DOHH2 (cell line): ENCODE results near the gene SNRNP40.
"Not testable (repeated sequence)": the region's sequence is repeated elsewhere in the genome, so short reads cannot be mapped to it uniquely, and the experiment has no call there.

Source experiments
- H3F3A ChIP-seq: fragments of 200-600 bp; sonication (generic), shearing (Covaris generic); 2 replicates; pipeline ENCODE4 v1.6.0; 2016; ENCODE audit warnings: antibody characterized with exemption, mild to moderate bottlenecking; ENCODE audit not compliant: control insufficient read depth, insufficient read depth
- H3K27ac ChIP-seq: fragments of 200-600 bp; sonication (generic); 2 replicates; pipeline ENCODE4 v1.5.1; 2014; ENCODE audit warnings: low read depth, mild to moderate bottlenecking, low read length, moderate library complexity
- H3K27me3 ChIP-seq: fragments of 200-600 bp; sonication (generic); 2 replicates; pipeline ENCODE4 v1.6.1; 2014; ENCODE audit warnings: mild to moderate bottlenecking, low read length, mixed read lengths; ENCODE audit not compliant: control insufficient read depth
- H3K36me3 ChIP-seq: fragments of 200-600 bp; sonication (generic); 2 replicates; pipeline ENCODE4 v1.6.1; 2014; ENCODE audit warnings: mild to moderate bottlenecking, low read length, moderate library complexity, mixed read lengths; ENCODE audit not compliant: control insufficient read depth
- H3K4me1 ChIP-seq: fragments of 200-600 bp; sonication (generic); 2 replicates; pipeline ENCODE4 v1.6.1; 2014; ENCODE audit warnings: mild to moderate bottlenecking, low read length, mixed read lengths; ENCODE audit not compliant: control insufficient read depth
- H3K4me2 ChIP-seq: fragments of 200-600 bp; sonication (generic); 2 replicates; pipeline ENCODE4 v1.6.0; 2014; ENCODE audit warnings: mild to moderate bottlenecking, low read length, moderate library complexity
- H3K4me3 ChIP-seq: fragments of 200-600 bp; sonication (generic); 2 replicates; pipeline ENCODE4 v1.5.1; 2014; ENCODE audit warnings: mild to moderate bottlenecking, low read length, mixed read lengths
- H3K79me2 ChIP-seq: fragments of 200-600 bp; sonication (generic); 2 replicates; pipeline ENCODE4 v1.6.1; 2014; ENCODE audit warnings: mild to moderate bottlenecking, low read length, mixed read lengths; ENCODE audit not compliant: control insufficient read depth
- H3K9me2 ChIP-seq: fragments of 200-600 bp; sonication (generic); replicated peaks from 2 replicates; pipeline ENCODE4 v1.6.1; 2014; ENCODE audit warnings: mild to moderate bottlenecking, low read length, mixed read lengths; ENCODE audit not compliant: control insufficient read depth
- H3K9me3 ChIP-seq: fragments of 200-600 bp; sonication (generic); 2 replicates; pipeline ENCODE4 v1.6.1; 2014; ENCODE audit warnings: antibody characterized with exemption, low read length, mixed read lengths; ENCODE audit not compliant: control insufficient read depth, insufficient read depth
- H4K20me1 ChIP-seq: fragments of 200-600 bp; sonication (generic); 2 replicates; pipeline ENCODE4 v1.6.0; 2014; ENCODE audit warnings: low read depth, mild to moderate bottlenecking, antibody characterized with exemption, low read length, moderate library complexity; ENCODE audit not compliant: control insufficient read depth, insufficient read depth
- EZH2phosphoT487 ChIP-seq: fragments of 200-600 bp; sonication (generic); IDR thresholded peaks from 2 replicates; pipeline ENCODE4 v1.6.1; 2017; ENCODE audit warnings: borderline replicate concordance, mild to moderate bottlenecking, antibody characterized with exemption, low read length, moderate library complexity, mixed read lengths
- TF ChIP-seq, protein P1 (sequence below): fragments of 200-600 bp; sonication (generic); IDR thresholded peaks from one replicate; pipeline ENCODE4 v1.5.1; 2014; ENCODE audit warnings: antibody characterized with exemption, mild to moderate bottlenecking, low read depth, low read length; ENCODE audit not compliant: poor library complexity, severe bottlenecking

SNRNP40 gene

GRCh38 chr1:31264790-31265386 is 31.7 kb downstream of the SNRNP40 start:
- Histone ChIP-seq H4K20me1 (no peaks in the 10 kb centered on the region), H3K79me2 (no peaks in the 10 kb centered on the region), H3K27ac (no peak overlapping the region), H3K36me3 (peaks cover 84% of the 10 kb centered on the region), H3K4me1 (no peaks in the 10 kb centered on the region), H3K9me3 (no peaks in the 10 kb centered on the region), H3K4me3 (no peak overlapping the region), H3K9me2 (no peaks in the 10 kb centered on the region), H3F3A (no peaks in the 10 kb centered on the region), H3K27me3 (no peaks in the 10 kb centered on the region), H3K4me2 (no peak overlapping the region)
- no peak for TF ChIP-seq EZH2phosphoT487
- TF ChIP-seq, protein P1, sequence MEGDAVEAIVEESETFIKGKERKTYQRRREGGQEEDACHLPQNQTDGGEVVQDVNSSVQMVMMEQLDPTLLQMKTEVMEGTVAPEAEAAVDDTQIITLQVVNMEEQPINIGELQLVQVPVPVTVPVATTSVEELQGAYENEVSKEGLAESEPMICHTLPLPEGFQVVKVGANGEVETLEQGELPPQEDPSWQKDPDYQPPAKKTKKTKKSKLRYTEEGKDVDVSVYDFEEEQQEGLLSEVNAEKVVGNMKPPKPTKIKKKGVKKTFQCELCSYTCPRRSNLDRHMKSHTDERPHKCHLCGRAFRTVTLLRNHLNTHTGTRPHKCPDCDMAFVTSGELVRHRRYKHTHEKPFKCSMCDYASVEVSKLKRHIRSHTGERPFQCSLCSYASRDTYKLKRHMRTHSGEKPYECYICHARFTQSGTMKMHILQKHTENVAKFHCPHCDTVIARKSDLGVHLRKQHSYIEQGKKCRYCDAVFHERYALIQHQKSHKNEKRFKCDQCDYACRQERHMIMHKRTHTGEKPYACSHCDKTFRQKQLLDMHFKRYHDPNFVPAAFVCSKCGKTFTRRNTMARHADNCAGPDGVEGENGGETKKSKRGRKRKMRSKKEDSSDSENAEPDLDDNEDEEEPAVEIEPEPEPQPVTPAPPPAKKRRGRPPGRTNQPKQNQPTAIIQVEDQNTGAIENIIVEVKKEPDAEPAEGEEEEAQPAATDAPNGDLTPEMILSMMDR, result no peak

GRCh38 chr1:31263408-31263807 is 33.2 kb downstream of the SNRNP40 start:
- no peaks in the 10 kb centered on the region for H3K4me1 ChIP-seq
- no peaks in the 10 kb centered on the region for H3K9me3 ChIP-seq
- no peak overlapping the region for H3K27ac ChIP-seq
- H4K20me1 ChIP-seq, result no peaks in the 10 kb centered on the region
- H3K27me3 ChIP-seq, result no peaks in the 10 kb centered on the region
- no peaks in the 10 kb centered on the region for H3K79me2 ChIP-seq
- no peak overlapping the region for H3K4me3 ChIP-seq
- H3F3A ChIP-seq, result no peaks in the 10 kb centered on the region
- H3K4me2 ChIP-seq, result no peak overlapping the region
- H3K36me3 ChIP-seq, result peaks cover 82% of the 10 kb centered on the region
- TF ChIP-seq, protein P1, result no peak
- no peak for TF ChIP-seq EZH2phosphoT487
- no peaks in the 10 kb centered on the region for H3K9me2 ChIP-seq

GRCh38 chr1:31262393-31262792 is 34.2 kb downstream of the SNRNP40 start:
- H3K4me1 ChIP-seq, H3K27me3 ChIP-seq, H4K20me1 ChIP-seq, H3K4me3 ChIP-seq, H3K9me3 ChIP-seq, H3K4me2 ChIP-seq, H3K79me2 ChIP-seq, H3F3A ChIP-seq, H3K27ac ChIP-seq, H3K9me2 ChIP-seq: not testable (repeated sequence)
- peaks cover 82% of the 10 kb centered on the region for H3K36me3 ChIP-seq

DNA sequence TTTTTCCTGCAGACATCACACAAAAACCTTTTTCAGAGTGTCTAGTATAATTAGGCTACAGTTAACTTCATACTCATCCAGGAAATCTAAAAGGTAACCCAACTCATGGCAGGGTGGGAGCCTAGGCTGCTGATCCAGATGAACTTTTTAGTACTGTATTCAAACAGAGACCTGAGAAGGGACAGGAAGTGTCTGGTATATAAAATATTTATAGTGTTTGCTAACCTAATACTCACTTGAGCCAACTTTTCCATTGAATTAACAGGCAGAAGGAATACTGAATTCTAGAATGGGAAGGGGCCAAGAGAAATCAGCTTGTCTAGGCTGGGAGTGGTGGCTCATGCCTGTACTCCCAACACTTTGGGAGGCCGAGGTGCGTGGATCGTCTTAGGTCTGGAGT is 34.7 kb downstream of the SNRNP40 start:
- Histone ChIP-seq H3K27ac (no peak overlapping the region), H4K20me1 (no peaks in the 10 kb centered on the region), H3K27me3 (no peaks in the 10 kb centered on the region), H3K4me2 (no peak overlapping the region), H3K9me3 (no peaks in the 10 kb centered on the region), H3K79me2 (no peaks in the 10 kb centered on the region), H3K4me1 (no peaks in the 10 kb centered on the region), H3K36me3 (peaks cover 82% of the 10 kb centered on the region), H3K9me2 (no peaks in the 10 kb centered on the region), H3F3A (no peaks in the 10 kb centered on the region), H3K4me3 (no peak overlapping the region)
- TF ChIP-seq EZH2phosphoT487, result no peak
- TF ChIP-seq, protein P1, result no peak
